Measurements from ENCODE around the gene POFUT2. TPM values are rescaled to one million over a fixed set of nuclear protein-coding genes. Genes with fewer than 3 reads are reported as not detected.

POFUT2 gene
- total RNA-seq, 2 donors from 2014 or later = 16.5 to 23.5 TPM

- Mint-ChIP-seq H3K4me1 (ENCODE audit: low read depth in 2 of 2) (no peaks in the 10 kb centered on the region), H3K27ac (no peak overlapping the region), H3K27me3 (peaks cover 0 to 5% of the 10 kb centered on the region in 2 donors), H3K36me3 (no peaks in the 10 kb centered on the region), H3K4me3 (no peak overlapping the region), H3K9me3 (no peaks in the 10 kb centered on the region)
- DNase-seq (ENCODE audit: low spot score) (peak; percentile 46), ATAC-seq (no peak)
These were observed 42.5 kb upstream of the POFUT2 start for GRCh38 chr21:45330075-45330781.

GRCh38 chr21:45329261-45330074 lies 41.8 kb upstream of the POFUT2 start:
- Mint-ChIP-seq H3K4me1 (ENCODE audit: low read depth in 2 of 2) (no peaks in the 10 kb centered on the region), H3K36me3 (no peaks in the 10 kb centered on the region), H3K27me3 (peaks cover 0 to 5% of the 10 kb centered on the region in 2 donors), H3K9me3 (no peaks in the 10 kb centered on the region), H3K27ac (no peak overlapping the region), H3K4me3 (no peak overlapping the region)
- DNase-seq (ENCODE audit: low spot score) (peak; percentile 49), ATAC-seq (no peak)

GRCh38 chr21:45328198-45329091 lies 40.8 kb upstream of the POFUT2 start:
- no peak for DNase-seq (ENCODE audit: low spot score)
- H3K4me3 Mint-ChIP-seq = no peak overlapping the region
- H3K9me3 Mint-ChIP-seq = no peaks in the 10 kb centered on the region
- no peaks in the 10 kb centered on the region for H3K36me3 Mint-ChIP-seq
- no peak overlapping the region for H3K27ac Mint-ChIP-seq
- no peak for ATAC-seq
- H3K4me1 Mint-ChIP-seq (ENCODE audit: low read depth in 2 of 2) = no peaks in the 10 kb centered on the region
- peaks cover 0 to 5% of the 10 kb centered on the region in 2 donors for H3K27me3 Mint-ChIP-seq

DNA sequence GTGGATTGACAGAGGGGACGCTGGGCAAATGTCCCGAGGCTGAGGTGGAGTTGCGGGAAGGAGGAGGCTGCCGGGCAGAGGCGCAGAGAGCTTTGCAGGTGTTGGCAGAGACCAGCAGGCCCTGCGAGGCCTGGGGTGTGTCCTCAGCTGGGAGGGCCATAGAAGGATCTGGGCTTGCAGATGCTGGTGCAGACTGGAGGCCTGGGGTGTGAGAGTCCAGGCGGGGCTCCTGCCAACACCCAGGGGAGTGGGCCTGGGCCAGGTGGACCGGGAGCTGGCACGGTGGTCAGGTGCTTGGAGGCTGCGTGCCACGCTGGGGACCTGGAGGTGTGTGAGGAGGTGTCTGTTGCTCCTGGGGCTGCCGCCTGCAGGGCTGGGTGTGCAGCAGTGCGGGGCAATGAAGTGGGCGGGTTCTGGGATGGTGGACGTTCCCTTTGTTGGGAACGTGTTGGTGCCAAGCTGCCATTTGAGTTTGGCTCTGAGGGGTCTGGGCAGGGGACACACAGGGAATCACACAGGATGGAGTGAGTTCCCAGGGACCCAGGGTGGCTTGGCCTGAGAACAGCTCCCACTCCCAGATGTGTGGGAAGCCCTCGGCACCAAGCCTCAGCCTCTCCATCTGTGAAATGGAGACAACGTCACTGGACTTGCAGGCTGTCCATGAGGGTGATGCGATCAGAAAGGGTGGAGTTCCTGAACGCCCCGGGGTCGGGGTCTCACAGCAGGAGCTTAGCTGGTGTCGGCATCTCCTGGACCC lies 39.9 kb upstream of the POFUT2 start:
- H3K36me3 Mint-ChIP-seq = no peaks in the 10 kb centered on the region
- no peak overlapping the region for H3K4me3 Mint-ChIP-seq
- no peaks in the 10 kb centered on the region for H3K4me1 Mint-ChIP-seq (ENCODE audit: low read depth in 2 of 2)
- DNase-seq (ENCODE audit: low spot score) = no peak
- H3K9me3 Mint-ChIP-seq = no peaks in the 10 kb centered on the region
- ATAC-seq = no peak
- no peak overlapping the region for H3K27ac Mint-ChIP-seq
- peaks cover 0 to 4% of the 10 kb centered on the region in 2 donors for H3K27me3 Mint-ChIP-seq

GRCh38 chr21:45326891-45327440 lies 39.3 kb upstream of the POFUT2 start:
- Mint-ChIP-seq H3K4me1 (ENCODE audit: low read depth in 2 of 2) (no peaks in the 10 kb centered on the region), H3K27me3 (peaks cover 0 to 3% of the 10 kb centered on the region in 2 donors), H3K27ac (no peak overlapping the region), H3K36me3 (no peaks in the 10 kb centered on the region), H3K4me3 (no peak overlapping the region), H3K9me3 (no peaks in the 10 kb centered on the region)
- no peak for DNase-seq (ENCODE audit: low spot score)
- ATAC-seq = no peak

GRCh38 chr21:45326169-45326851 lies 38.6 kb upstream of the POFUT2 start:
- Mint-ChIP-seq H3K4me1 (ENCODE audit: low read depth in 2 of 2) (no peaks in the 10 kb centered on the region), H3K27me3 (peaks cover 0 to 3% of the 10 kb centered on the region in 2 donors), H3K4me3 (no peak overlapping the region), H3K9me3 (no peaks in the 10 kb centered on the region), H3K27ac (no peak overlapping the region), H3K36me3 (no peaks in the 10 kb centered on the region)
- ATAC-seq (no peak), DNase-seq (ENCODE audit: low spot score) (no peak)

GRCh38 chr21:45325206-45326168 lies 37.8 kb upstream of the POFUT2 start:
- Mint-ChIP-seq H3K27me3 (peaks cover 0 to 3% of the 10 kb centered on the region in 2 donors), H3K36me3 (no peaks in the 10 kb centered on the region), H3K27ac (no peak overlapping the region), H3K9me3 (no peaks in the 10 kb centered on the region), H3K4me1 (ENCODE audit: low read depth in 2 of 2) (no peaks in the 10 kb centered on the region), H3K4me3 (no peak overlapping the region)
- ATAC-seq (no peak), DNase-seq (ENCODE audit: low spot score) (no peak)

DNA sequence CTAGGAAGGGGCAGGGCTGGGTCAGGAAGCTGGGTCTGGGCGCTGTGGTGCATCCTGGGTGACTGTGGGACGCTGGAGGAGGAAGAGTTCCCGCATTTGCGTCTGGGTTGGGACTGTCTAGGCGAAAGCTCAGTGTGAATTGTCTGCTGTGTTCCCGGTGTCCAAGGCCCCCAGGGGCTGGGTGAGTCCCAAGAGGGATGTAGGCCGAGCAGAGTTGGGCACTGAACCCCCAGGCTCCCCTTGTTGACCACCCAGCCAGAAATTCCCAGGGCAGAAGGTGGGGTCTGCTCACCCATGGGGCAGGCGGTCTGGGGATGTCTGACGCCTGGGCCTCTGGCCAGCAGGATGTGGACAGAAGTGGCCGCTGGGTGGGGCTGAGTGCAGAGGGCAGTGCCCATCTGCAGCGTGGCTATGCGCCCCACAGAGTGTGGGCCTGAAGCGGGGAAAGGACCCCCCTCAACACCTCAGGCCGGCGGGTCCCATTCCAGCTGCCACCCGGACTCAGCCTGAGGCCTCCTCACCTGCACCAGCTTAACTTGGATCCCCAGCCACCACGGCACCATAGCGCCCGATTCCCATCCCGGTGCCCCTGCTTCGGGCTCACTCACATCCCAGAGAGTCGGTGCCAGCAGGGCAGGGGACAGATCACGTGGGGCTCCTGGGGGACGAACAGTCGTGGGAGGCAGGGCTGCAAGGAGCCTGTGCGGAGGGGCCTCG lies 37.0 kb upstream of the POFUT2 start:
- H3K27ac Mint-ChIP-seq = no peak overlapping the region
- H3K36me3 Mint-ChIP-seq = no peaks in the 10 kb centered on the region
- H3K4me1 Mint-ChIP-seq (ENCODE audit: low read depth in 2 of 2) = no peaks in the 10 kb centered on the region
- H3K9me3 Mint-ChIP-seq = no peaks in the 10 kb centered on the region
- peaks cover 0 to 3% of the 10 kb centered on the region in 2 donors for H3K27me3 Mint-ChIP-seq
- DNase-seq (ENCODE audit: low spot score) (no peak), ATAC-seq (no peak)
- no peak overlapping the region for H3K4me3 Mint-ChIP-seq

GRCh38 chr21:45323487-45324311 lies 36.0 kb upstream of the POFUT2 start:
- Mint-ChIP-seq H3K4me3 (no peak overlapping the region), H3K36me3 (no peaks in the 10 kb centered on the region), H3K9me3 (no peaks in the 10 kb centered on the region), H3K4me1 (ENCODE audit: low read depth in 2 of 2) (no peaks in the 10 kb centered on the region), H3K27me3 (peaks cover 0 to 3% of the 10 kb centered on the region in 2 donors), H3K27ac (no peak overlapping the region)
- ATAC-seq (no peak), DNase-seq (ENCODE audit: low spot score) (no peak)

GRCh38 chr21:45322960-45323461 lies 35.3 kb upstream of the POFUT2 start:
- Mint-ChIP-seq H3K27me3 (peaks cover 0 to 3% of the 10 kb centered on the region in 2 donors), H3K4me3 (no peak overlapping the region), H3K4me1 (ENCODE audit: low read depth in 2 of 2) (no peaks in the 10 kb centered on the region), H3K27ac (no peak overlapping the region), H3K36me3 (no peaks in the 10 kb centered on the region), H3K9me3 (no peaks in the 10 kb centered on the region)
- ATAC-seq (no peak), DNase-seq (ENCODE audit: low spot score) (no peak)
